Vagina (tissue), 2 donors: ENCODE data around the gene ASTN2. TPM values are rescaled to one million over a fixed set of nuclear protein-coding genes. Genes with fewer than 3 reads are reported as not detected.
"Not testable (repeated sequence)": the region's sequence is repeated elsewhere in the genome, so short reads cannot be mapped to it uniquely, and the experiment has no call there.

Experiments used
- DNase-seq, 2 donors: peaks; one replicate each; pipeline ENCODE4 v3.0.0-alpha.2; 2017; ENCODE audit errors: extremely low spot score in 2 of 2
- H3K27ac ChIP-seq: fragments of 200-600 bp; sonication (generic); one replicate; pipeline ENCODE4 v1.5.1; 2019
- H3K27me3 ChIP-seq: fragments of 200-600 bp; sonication (generic); one replicate; pipeline ENCODE4 v1.5.1; 2019
- H3K36me3 ChIP-seq, 2 donors: fragments of 200-600 bp; sonication (generic); one replicate each; pipeline ENCODE4 v1.5.1; 2017 to 2019
- H3K4me1 ChIP-seq: fragments of 200-600 bp; sonication (generic); one replicate; pipeline ENCODE4 v1.5.1; 2019
- H3K4me3 ChIP-seq, 2 donors: fragments of 200-600 bp; sonication (generic); 1 replicate in 1 of 2; 2 replicates in 1 of 2; pipeline ENCODE4 v1.5.1; 2016 to 2019
- H3K9me3 ChIP-seq: fragments of 200-600 bp; sonication (generic); one replicate; pipeline ENCODE4 v1.5.1; 2019
- CTCF ChIP-seq, 3 experiments: fragments of 450-650 bp in 2 of 3; fragments of 200-600 bp in 1 of 3; sonication (generic) in 1 of 3; IDR thresholded peaks; one replicate each; pipeline ENCODE4 v1.5.1; 2017 to 2019; ENCODE audit warnings: antibody characterized with exemption in 3 of 3, mild to moderate bottlenecking in 2 of 3, moderate library complexity in 2 of 3
- POLR2A ChIP-seq, 2 donors: fragments of 450-650 bp; IDR thresholded peaks; one replicate each; pipeline ENCODE4 v1.6.1; 2017; ENCODE audit warnings: antibody characterized with exemption in 2 of 2, mild to moderate bottlenecking in 2 of 2, moderate library complexity in 2 of 2
- POLR2AphosphoS5 ChIP-seq, 2 donors: sonication (generic); formaldehyde crosslinking; IDR thresholded peaks; one replicate each; pipeline ENCODE4 v1.9.0; 2017; ENCODE audit warnings: antibody characterized with exemption in 2 of 2, mild to moderate bottlenecking in 2 of 2, low read depth in 1 of 2; ENCODE audit not compliant: insufficient read depth in 1 of 2
- intact Hi-C: fragments of 100-400 bp; cut with DNase I; formaldehyde crosslinking; loops from one replicate; pipeline ENCODE4 v1.15.1; 2023
- total RNA-seq: library from RNA; depleted of rRNA; stranded (reverse); fragments of >200 nt; gene quantifications from one replicate; pipeline ENCODE4 v1.2.3, GENCODE V29; 2016

The ASTN2 gene
- total RNA-seq, 1 donor from 2014 or later, result 4.4 TPM

- H3K36me3 ChIP-seq, result no peaks in the 10 kb centered on the region
- TF ChIP-seq POLR2AphosphoS5 (IDR thresholded peaks at IDR 0.05; ENCODE audit: insufficient read depth in 1 of 2, low read depth in 1 of 2) (no peak), POLR2A (IDR thresholded peaks at IDR 0.05) (no peak), CTCF (IDR thresholded peaks at IDR 0.05) (no peak)
- H3K4me3 ChIP-seq, result no peak overlapping the region
- H3K27me3 ChIP-seq, result no peaks in the 10 kb centered on the region
- H3K27ac ChIP-seq, result no peak overlapping the region
- no peaks in the 10 kb centered on the region for H3K4me1 ChIP-seq
- intact Hi-C loops, result no loop called here
- DNase-seq, result no peak
- H3K9me3 ChIP-seq, result no peaks in the 10 kb centered on the region
These were observed 953.2 kb downstream of the ASTN2 start for GRCh38 chr9:116461632-116462031.

DNA sequence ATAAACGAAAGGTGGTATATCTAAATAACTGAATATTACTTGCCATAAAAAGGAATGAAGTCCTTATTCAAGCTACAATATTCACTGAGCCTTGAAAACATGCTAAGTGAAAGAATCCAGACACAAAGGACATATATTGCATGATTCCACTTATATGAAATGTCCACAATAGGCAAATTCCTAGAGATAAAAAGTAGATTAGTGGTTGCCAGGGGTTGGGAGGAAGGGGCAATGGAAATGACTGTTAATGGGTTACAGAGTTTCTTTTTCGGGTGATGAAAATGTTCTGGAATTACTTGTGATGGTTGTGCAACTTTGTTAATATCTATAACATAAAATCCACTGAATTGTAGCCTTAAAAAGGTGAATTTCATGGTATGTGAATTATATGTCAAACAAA lies 954.8 kb downstream of the ASTN2 start:
- H3K4me3 ChIP-seq, result no peak overlapping the region
- intact Hi-C loops, result no loop called here

GRCh38 chr9:116459576-116459975 lies 955.3 kb downstream of the ASTN2 start:
- no peak overlapping the region for H3K27ac ChIP-seq
- intact Hi-C loops, result no loop called here
- DNase-seq, result no peak

More for the DNA sequence above, 954.8 kb downstream of the ASTN2 start:
- TF ChIP-seq CTCF (IDR thresholded peaks at IDR 0.05) (no peak), POLR2AphosphoS5 (IDR thresholded peaks at IDR 0.05; ENCODE audit: insufficient read depth in 1 of 2, low read depth in 1 of 2) (no peak), POLR2A (IDR thresholded peaks at IDR 0.05) (no peak)
- Histone ChIP-seq H3K36me3 (no peaks in the 10 kb centered on the region), H3K27ac (no peak overlapping the region), H3K27me3 (no peaks in the 10 kb centered on the region), H3K4me1 (no peaks in the 10 kb centered on the region), H3K9me3 (no peaks in the 10 kb centered on the region)
- DNase-seq, result no peak

GRCh38 chr9:116456490-116457088 lies 958.3 kb downstream of the ASTN2 start:
- intact Hi-C loops, result no loop called here
- TF ChIP-seq CTCF (IDR thresholded peaks at IDR 0.05) (no peak), POLR2AphosphoS5 (IDR thresholded peaks at IDR 0.05; ENCODE audit: insufficient read depth in 1 of 2, low read depth in 1 of 2) (no peak), POLR2A (IDR thresholded peaks at IDR 0.05) (no peak)
- no peaks in the 10 kb centered on the region for H3K36me3 ChIP-seq

More at GRCh38 chr9:116459576-116459975, 955.3 kb downstream of the ASTN2 start:
- no peaks in the 10 kb centered on the region for H3K9me3 ChIP-seq
- TF ChIP-seq CTCF (IDR thresholded peaks at IDR 0.05) (no peak), POLR2AphosphoS5 (IDR thresholded peaks at IDR 0.05; ENCODE audit: insufficient read depth in 1 of 2, low read depth in 1 of 2) (no peak), POLR2A (IDR thresholded peaks at IDR 0.05) (no peak)
- no peaks in the 10 kb centered on the region for H3K36me3 ChIP-seq
- no peak overlapping the region for H3K4me3 ChIP-seq
- H3K4me1 ChIP-seq, result no peaks in the 10 kb centered on the region
- no peaks in the 10 kb centered on the region for H3K27me3 ChIP-seq

GRCh38 chr9:116454539-116454938 lies 960.3 kb downstream of the ASTN2 start:
- H3K4me3 ChIP-seq, intact Hi-C loops, H3K9me3 ChIP-seq, H3K27ac ChIP-seq, H3K36me3 ChIP-seq, DNase-seq, H3K27me3 ChIP-seq: not testable (repeated sequence)
- H3K4me1 ChIP-seq, result peaks cover 19% of the 10 kb centered on the region

More at GRCh38 chr9:116456490-116457088, 958.3 kb downstream of the ASTN2 start:
- no peak overlapping the region for H3K27ac ChIP-seq
- DNase-seq, result no peak
- H3K4me1 ChIP-seq, result peaks cover 10% of the 10 kb centered on the region
- no peaks in the 10 kb centered on the region for H3K9me3 ChIP-seq
- H3K27me3 ChIP-seq, result no peaks in the 10 kb centered on the region
- no peak overlapping the region for H3K4me3 ChIP-seq
